ENCODE data around the gene ZNF598.

DNA sequence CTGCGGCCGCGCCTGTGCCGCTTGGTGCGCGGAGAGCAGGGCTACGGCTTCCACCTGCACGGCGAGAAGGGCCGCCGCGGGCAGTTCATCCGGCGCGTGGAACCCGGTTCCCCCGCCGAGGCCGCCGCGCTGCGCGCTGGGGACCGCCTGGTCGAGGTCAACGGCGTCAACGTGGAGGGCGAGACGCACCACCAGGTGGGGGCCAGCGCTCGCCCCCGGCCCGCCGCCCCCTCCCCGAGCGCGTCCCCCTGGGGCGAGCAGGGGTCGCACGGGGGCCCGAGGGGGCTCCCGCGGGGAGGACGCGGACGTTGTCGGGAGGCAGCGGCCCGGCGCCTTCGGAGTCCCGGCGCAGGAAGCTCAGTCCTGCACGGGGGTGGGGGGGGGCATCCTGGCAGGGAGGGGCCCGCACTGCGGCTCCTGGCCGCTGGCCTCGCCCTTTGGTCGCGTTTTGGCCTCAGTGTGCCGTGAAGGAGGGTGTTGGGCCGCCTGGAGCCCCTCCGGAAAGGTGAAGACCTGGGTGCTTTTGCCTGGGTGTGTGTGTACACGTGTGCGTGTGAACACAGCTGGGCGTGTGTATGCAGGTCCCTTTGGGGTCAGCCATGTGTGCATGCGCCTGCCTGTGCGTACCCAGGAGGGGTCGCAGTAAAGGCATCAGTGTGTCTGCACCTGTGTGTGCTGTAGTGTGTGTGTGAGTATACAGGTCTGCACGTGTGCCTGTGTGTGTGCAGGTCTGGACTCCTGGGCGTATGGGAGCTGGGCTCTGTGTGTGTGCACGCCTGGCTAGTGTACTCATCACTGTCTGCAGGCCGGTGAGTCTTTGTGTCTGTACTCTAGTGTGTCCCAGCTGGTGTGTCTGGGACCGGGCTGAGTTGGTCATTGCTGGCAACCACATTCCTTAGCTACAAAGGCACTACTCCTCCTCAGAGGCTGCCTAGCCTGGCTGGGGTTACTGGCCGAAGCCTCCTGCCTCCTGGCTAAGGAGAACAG lies 17.7 kb upstream of the ZNF598 start:
- TF ChIP-seq CTCF (IDR thresholded peaks at IDR 0.05) (no peak; the same call in 1 of the 2 replicates), TCF7L2 (IDR thresholded peaks at IDR 0.05; ENCODE audit: low read depth, low read length) (no peak), SIN3A (IDR thresholded peaks at IDR 0.05; ENCODE audit: borderline replicate concordance, insufficient read depth, low read depth, low read length) (no peak)
